Measurements from ENCODE around the gene DNLZ.
"Not testable (repeated sequence)": the region's sequence is repeated elsewhere in the genome, so short reads cannot be mapped to it uniquely, and the experiment has no call there.

Gene DNLZ

DNA sequence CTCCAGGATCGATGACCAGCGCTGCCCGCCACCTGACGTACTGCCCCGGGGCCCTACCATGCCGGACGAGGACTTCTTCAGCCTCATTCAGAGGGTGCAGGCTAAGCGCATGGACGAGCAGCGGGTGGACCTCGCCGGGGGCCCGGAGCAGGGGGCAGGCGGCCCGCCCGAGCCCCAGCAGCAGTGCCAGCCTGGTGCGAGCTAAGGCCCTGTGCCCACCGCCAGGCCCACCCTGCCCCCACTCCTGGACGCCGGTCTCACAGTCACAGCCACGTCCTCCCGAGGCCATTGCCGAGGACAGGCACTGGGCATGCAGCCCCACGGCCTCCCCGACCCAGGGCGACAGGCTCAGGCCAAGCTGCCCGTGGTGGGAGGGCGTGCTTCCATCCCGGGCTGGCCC is 5.5 kb downstream of the DNLZ start:
- DNase-seq, result no peak

GRCh38 chr9:136357202-136357725 is 6.3 kb downstream of the DNLZ start:
- no peak for DNase-seq

- no peak for DNase-seq
Observed at GRCh38 chr9:136355616-136356557, 7.7 kb downstream of the DNLZ start.

GRCh38 chr9:136354592-136355085 is 8.9 kb downstream of the DNLZ start:
- no peak for DNase-seq

- no peak for DNase-seq
Observed at GRCh38 chr9:136353757-136354488, 9.6 kb downstream of the DNLZ start.

GRCh38 chr9:136353088-136353487 is 10.5 kb downstream of the DNLZ start:
- no peak for DNase-seq

DNA sequence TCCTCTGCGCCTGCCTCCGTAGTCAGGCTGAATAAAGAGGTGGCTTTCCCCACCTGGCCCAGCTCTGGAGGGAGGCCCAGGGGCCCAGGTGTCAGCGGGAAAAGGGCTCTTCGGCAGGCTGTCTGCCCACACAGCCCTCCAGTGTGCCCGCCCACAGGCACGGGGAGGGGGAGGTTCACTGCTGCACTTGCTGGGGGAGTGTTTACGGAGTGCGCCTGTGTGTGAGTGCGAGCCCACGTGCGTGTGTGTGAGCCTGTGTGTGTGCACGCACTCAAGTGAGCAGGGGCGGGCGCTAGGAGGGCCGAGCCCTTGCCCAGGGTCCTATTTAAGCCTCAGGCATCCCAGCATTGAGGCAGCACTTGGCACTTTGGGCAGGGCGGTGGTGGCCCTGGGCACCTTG is 10.9 kb downstream of the DNLZ start:
- no peak for DNase-seq

GRCh38 chr9:136351868-136352267 is 11.7 kb downstream of the DNLZ start:
- DNase-seq, result not testable (repeated sequence)

DNA sequence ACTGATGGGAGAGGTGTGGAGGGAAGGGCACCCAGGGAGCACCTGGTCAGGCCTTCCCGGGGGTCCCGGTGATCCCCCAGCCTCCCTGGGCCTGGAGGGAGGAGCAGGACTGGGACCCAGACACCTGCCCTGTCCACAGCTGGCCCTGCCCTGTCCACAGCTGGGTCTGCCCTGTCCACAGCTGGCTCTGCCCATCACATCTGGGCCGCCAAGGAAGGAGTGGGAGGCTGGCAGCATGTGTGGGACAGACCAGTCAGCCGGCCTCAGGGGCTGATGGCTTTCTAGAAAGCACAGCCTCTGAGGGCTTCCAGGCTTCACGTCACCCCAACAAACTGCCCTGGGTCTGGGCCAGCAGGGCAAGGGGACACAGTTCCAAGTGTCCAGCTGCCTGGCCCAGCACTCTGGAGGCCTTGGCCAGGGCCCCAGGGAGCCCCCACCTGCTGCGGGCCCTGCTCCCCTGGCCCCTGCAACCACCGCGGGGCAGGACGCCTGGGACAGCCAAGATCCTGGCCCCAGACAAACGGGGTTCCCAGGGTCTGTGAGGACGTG is 12.2 kb downstream of the DNLZ start:
- DNase-seq, result no peak

GRCh38 chr9:136349546-136349945 is 14.0 kb downstream of the DNLZ start:
- DNase-seq, result no peak

DNA sequence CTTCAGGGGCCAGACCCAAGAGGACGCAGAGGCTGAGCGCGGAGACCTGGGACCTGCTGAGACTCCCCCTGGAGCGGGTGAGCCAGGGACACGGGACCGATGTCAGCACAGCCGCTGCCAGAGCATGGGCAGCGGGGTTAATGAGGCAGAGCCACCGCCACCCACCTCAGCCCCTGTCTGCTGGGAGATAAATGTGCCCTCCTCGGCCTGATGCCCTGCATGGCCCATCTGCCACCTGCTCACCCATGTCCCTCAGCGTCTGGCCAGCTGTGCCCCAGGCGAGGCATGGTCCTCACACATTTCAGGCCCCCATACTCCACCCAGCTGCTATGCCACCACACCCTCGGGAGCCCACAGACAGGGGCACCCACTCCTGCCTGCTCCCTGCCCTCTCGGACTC is 14.9 kb downstream of the DNLZ start:
- DNase-seq, result no peak

GRCh38 chr9:136347472-136348256 is 15.9 kb downstream of the DNLZ start:
- DNase-seq, result no peak

DNA sequence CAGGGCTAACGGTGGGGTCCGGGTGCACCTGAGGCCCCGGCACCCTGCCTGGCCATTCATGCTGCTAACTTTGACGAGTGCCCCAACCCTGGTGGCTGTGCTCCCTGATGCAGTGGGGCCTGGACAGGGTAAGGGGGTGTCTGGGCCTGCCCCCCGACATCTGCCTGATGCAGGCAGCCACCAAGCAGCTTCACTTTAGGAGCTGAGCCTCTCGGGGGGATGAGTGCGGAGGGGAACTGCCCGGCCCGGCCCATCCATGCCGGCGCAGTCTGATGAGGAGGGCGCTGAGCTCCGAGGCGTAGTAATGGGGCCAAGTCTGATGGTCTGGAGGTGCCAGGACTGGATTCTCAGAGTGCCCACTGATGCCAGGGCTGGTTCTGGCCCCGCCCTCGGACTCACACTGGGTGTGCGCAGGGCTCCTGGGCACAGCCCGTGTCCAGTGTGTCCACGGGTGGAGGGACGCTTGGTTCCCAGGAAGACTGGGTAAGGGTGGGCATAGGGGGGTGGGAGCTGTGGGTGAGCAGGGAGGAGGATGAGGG is 16.5 kb downstream of the DNLZ start:
- DNase-seq, result no peak

DNA sequence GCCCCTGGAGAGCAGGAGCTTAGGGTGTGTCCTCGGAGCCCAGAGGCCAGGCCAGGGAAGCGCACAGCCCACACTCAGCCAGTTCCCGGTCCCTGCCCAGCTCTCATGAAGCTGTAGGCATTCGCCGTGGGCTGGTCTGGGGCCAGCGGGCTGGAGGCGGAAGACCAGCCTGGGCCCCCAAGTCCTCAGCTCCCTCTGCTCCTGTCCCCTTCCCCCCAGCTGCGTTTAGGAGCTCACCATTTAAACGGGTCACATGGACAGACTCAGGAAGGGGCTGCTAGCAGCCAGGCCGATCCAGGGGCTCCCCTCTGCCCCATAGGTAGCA is 17.4 kb downstream of the DNLZ start:
- no peak for DNase-seq

- peak; percentile 76 for DNase-seq
Observed at GRCh38 chr9:136345281-136346156, 18.0 kb downstream of the DNLZ start.

DNA sequence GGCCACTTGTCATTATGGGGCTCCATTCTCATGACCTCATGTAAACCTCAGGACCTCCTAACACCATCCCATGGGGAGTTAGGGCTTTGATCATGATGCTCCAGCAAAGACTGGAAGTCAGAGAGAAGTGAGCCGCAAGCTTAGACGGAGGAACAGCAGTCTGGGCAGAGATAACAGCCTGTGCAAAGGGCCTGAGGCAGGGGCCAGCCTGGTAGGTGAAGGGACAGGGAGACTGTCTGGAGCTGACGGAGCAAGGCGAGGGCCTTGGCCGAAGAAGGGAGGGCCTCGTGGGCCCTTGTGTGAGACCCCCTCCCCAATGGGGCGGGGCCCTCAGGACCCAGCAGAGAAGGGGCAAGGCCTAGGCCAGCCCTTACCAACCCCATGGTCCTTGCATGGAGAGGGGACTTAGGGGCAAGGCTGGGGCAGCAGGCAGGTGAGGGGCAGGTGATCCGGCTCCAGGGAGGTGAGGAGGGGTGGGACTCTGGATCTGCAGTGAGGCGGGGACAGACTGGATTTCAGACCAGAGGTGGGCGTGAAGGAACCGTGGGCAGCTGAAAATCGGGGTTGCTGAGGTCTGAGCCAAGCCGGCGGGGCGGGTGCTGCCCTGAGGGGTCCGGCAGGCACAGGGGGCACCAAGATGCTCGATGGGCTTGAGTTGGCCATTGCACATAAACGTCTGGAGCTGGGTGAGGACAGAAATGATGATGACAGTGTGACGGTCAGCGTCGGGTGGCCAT is 18.8 kb downstream of the DNLZ start:
- no peak for DNase-seq

DNA sequence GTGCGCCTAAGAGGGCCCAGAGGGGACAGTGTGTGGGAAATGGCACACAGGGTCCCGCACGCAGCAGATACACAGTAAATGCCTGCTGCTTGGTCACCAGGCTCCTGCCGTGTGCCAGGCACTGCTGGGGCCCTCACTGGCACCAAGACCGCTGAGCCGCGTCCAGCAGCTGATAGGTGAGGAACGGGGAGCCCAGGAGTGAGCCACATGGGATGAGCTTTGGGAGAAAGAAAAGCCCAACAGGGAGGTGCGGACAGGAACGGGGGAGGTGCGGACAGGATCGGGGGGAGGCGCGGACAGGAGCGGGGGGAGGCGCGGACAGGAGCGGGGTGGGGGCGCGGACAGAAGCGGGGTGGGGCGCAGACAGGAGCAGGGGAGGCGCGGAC is 19.7 kb downstream of the DNLZ start:
- DNase-seq, result no peak

- DNase-seq, result no peak
Observed at GRCh38 chr9:136343121-136343883, 20.2 kb downstream of the DNLZ start.

DNA sequence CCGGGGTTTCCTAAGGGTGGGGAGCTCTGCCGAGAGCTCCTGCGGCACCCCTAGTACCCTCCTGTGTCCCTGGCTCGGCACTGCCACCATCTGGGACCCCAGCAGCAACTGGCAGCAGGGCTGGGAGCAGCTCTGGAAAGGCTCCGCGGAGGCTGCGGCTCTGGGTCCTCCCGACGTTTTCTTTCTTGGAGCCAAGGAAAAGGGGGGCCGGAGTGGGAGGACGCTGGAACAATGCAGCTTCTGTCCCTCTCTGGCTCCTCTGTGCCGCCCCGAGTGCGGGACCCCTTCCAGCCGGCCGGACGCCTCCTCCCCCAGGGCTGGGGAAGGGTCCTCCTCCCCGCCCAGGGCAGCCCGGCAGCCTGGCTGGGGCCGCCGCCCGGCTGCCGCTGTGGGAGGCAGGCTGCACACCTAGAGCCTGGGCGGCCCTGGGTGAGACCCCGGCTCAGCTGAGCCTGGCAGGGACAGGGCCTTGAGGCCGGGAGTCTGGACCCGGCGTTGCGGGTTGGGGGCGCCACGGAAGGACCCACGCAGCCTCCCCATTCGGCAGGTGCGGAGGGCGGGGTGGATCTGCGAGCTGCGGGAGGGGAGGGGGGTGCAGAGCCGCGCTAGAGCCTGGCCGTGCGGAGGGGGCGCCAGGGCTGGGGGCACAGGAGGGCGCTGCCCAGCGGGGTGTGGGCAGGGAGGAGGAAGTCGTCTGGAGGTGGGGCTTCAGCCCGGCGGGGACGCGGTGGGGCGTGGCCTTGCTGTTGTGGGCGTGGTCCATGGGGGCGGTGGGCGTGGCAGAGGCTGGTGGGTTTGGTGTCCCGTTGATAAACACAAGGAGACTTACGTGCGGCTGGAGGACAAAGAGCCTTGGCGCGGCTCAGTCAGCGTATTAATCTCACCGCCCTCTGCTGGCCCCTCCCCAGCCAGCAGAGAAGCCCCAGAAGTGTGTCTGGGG is 21.1 kb downstream of the DNLZ start:
- DNase-seq, result peak; percentile 83
